Activated CD8-positive, alpha-beta T cell treated with anti-CD3 and anti-CD28 coated beads for 36 hours (primary cell): ENCODE measurements around the gene SCNM1. TPM values are rescaled to one million over a fixed set of nuclear protein-coding genes. Genes with fewer than 3 reads are reported as not detected.

Source experiments
- ATAC-seq: fragments of 200-7000 bp; cut with Tn5 transposase; one replicate; pipeline ENCODE4 v1.10.0; 2021; ENCODE audit warnings: mild to moderate bottlenecking, moderate library complexity
- CTCF ChIA-PET: fragments of 350-600 bp; sonication (Branson Sonifier 250); formaldehyde crosslinking; loops from one replicate; lab custom pipeline; 2021; ENCODE audit warnings: antibody characterized with exemption; lab: Charles Lee
- POLR2A ChIA-PET: fragments of 350-600 bp; sonication (Branson Sonifier 250); formaldehyde crosslinking; loops from one replicate; lab custom pipeline; 2021; ENCODE audit warnings: antibody characterized with exemption; lab: Charles Lee
- DNase-seq: peaks from one replicate; pipeline ENCODE4 v3.0.0-alpha.2; 2020
- H3K27ac Mint-ChIP-seq: one replicate; pipeline ENCODE4 v1.8.0; 2021; ENCODE audit warnings: mild to moderate bottlenecking, mixed read lengths
- H3K27me3 Mint-ChIP-seq: one replicate; pipeline ENCODE4 v1.8.0; 2021; ENCODE audit warnings: mixed read lengths
- H3K36me3 Mint-ChIP-seq: one replicate; pipeline ENCODE4 v1.8.0; 2021; ENCODE audit warnings: low read depth, mixed read lengths
- H3K4me1 Mint-ChIP-seq: one replicate; pipeline ENCODE4 v1.8.0; 2021; ENCODE audit warnings: low read depth, mixed read lengths
- H3K4me3 Mint-ChIP-seq: one replicate; pipeline ENCODE4 v1.8.0; 2021; ENCODE audit warnings: mild to moderate bottlenecking, moderate library complexity, mixed read lengths
- H3K9me3 Mint-ChIP-seq: one replicate; pipeline ENCODE4 v1.8.0; 2021; ENCODE audit warnings: mixed read lengths
- intact Hi-C: fragments of 100-400 bp; cut with micrococcal nuclease; formaldehyde crosslinking; loops from one replicate; pipeline ENCODE4 v1.10.0; 2022
- total RNA-seq, 2 experiments: library from RNA; stranded (reverse); gene quantifications; one replicate each; pipeline ENCODE4 v1.2.3, GENCODE V29; 2021
- TF ChIP-seq, protein P1 (sequence below): fragments of 200-600 bp; IDR thresholded peaks from one replicate; pipeline ENCODE4 v1.8.0; 2022; ENCODE audit warnings: antibody characterized with exemption, mild to moderate bottlenecking

The SCNM1 gene
- total RNA-seq, 2 experiments from 2014 or later = 57.0 to 59.6 TPM

DNA sequence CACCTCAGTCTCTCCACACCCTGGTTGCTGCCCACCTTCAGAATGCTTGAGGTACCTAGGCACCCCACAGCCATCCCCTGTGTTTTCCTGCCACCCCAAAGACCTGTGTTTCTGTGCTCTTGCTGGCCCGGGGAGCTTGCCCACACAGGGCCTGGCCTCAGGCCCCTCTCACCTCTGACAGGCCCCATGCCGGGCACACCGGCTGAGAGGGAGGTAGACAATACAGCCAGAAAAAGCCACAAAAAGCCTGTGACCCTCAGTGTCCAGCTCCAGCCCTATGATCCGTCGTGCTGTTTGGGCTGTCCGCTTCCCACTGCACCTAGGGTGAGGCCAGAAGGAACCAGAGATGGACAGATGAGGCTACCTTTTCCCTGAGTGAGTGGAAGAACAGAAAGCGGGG is 31.0 kb upstream of the SCNM1 start:
- H3K27me3 Mint-ChIP-seq = no peaks in the 10 kb centered on the region
- POLR2A ChIA-PET = interaction anchor here (0.9 to 1.6 kb wide), 3 partner anchors 11 to 24 kb away, joined by 3 to 4 read pairs (median 3); partner anchors contain the start of gene TNFAIP8L2
- intact Hi-C loops = no loop called here
- no peak overlapping the region for H3K4me3 Mint-ChIP-seq
- H3K9me3 Mint-ChIP-seq = no peaks in the 10 kb centered on the region
- H3K4me1 Mint-ChIP-seq = peaks cover 12% of the 10 kb centered on the region
- H3K36me3 Mint-ChIP-seq = no peaks in the 10 kb centered on the region
- ATAC-seq = no peak
- no peak overlapping the region for H3K27ac Mint-ChIP-seq
- CTCF ChIA-PET = interaction anchor here (1.1 to 2.3 kb wide), 4 partner anchors 11 to 35 kb away, joined by 4 to 7 read pairs (median 6); partner anchors contain the start of genes SEMA6C and TNFAIP8L2
- TF ChIP-seq, protein P1, sequence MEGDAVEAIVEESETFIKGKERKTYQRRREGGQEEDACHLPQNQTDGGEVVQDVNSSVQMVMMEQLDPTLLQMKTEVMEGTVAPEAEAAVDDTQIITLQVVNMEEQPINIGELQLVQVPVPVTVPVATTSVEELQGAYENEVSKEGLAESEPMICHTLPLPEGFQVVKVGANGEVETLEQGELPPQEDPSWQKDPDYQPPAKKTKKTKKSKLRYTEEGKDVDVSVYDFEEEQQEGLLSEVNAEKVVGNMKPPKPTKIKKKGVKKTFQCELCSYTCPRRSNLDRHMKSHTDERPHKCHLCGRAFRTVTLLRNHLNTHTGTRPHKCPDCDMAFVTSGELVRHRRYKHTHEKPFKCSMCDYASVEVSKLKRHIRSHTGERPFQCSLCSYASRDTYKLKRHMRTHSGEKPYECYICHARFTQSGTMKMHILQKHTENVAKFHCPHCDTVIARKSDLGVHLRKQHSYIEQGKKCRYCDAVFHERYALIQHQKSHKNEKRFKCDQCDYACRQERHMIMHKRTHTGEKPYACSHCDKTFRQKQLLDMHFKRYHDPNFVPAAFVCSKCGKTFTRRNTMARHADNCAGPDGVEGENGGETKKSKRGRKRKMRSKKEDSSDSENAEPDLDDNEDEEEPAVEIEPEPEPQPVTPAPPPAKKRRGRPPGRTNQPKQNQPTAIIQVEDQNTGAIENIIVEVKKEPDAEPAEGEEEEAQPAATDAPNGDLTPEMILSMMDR = no peak
- DNase-seq = no peak

- ChIA-PET CTCF (interaction anchor here (0.6 to 2.3 kb wide), 7 partner anchors 10 to 36 kb away, joined by 3 to 7 read pairs (median 4); partner anchors contain the start of genes SEMA6C and TNFAIP8L2), POLR2A (interaction anchor here (0.9 to 1.6 kb wide), 4 partner anchors 10 to 54 kb away, joined by 3 to 4 read pairs (median 3); partner anchors contain the start of genes TNFAIP8L2 and VPS72)
- Mint-ChIP-seq H3K4me1 (peaks cover 11% of the 10 kb centered on the region), H3K27me3 (no peaks in the 10 kb centered on the region), H3K27ac (no peak overlapping the region), H3K4me3 (no peak overlapping the region), H3K36me3 (no peaks in the 10 kb centered on the region), H3K9me3 (no peaks in the 10 kb centered on the region)
- no peak for DNase-seq
- intact Hi-C loops = no loop called here
- TF ChIP-seq, protein P1 = no peak
- no peak for ATAC-seq
These were observed 30.2 kb upstream of the SCNM1 start for GRCh38 chr1:151135433-151136385.

DNA sequence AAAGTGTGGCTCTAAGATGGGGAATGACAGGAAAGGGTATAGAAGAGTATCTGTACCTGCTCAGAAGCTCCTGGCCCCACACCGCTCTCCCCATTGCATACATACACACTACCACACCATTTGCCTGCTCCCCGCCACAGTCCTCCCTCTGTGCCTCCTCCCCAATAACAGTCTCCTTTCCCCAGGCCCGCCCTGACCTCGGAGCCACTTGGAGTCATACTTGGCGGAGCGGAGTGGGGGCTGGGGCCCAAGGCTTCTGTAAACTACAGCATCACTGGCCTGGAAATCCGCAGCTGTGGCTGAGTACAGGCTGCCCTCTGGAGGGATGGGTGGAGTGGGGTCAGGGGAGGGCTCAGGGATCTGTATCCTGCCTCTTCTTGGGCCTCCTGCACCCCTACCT is 28.2 kb upstream of the SCNM1 start:
- intact Hi-C loops = no loop called here
- Mint-ChIP-seq H3K36me3 (no peaks in the 10 kb centered on the region), H3K27me3 (no peaks in the 10 kb centered on the region), H3K27ac (no peak overlapping the region), H3K4me1 (no peaks in the 10 kb centered on the region), H3K4me3 (no peak overlapping the region), H3K9me3 (no peaks in the 10 kb centered on the region)
- TF ChIP-seq, protein P1 = no peak
- no peak for ATAC-seq
- DNase-seq = no peak
- CTCF ChIA-PET = no interaction called here
- POLR2A ChIA-PET = no interaction called here

- TF ChIP-seq, protein P1 = no peak
- Mint-ChIP-seq H3K9me3 (no peaks in the 10 kb centered on the region), H3K36me3 (no peaks in the 10 kb centered on the region), H3K4me3 (no peak overlapping the region), H3K27ac (no peak overlapping the region), H3K27me3 (peaks cover 3% of the 10 kb centered on the region), H3K4me1 (peaks cover 6% of the 10 kb centered on the region)
- POLR2A ChIA-PET = interaction anchor here (0.6 to 5.1 kb wide), 5 partner anchors 11 to 118 kb away, joined by 3 to 21 read pairs (median 3); partner anchors contain the start of gene TNFAIP8L2
- CTCF ChIA-PET = interaction anchor here (2.1 to 3.0 kb wide), 4 partner anchors 11 to 42 kb away, joined by 10 to 18 read pairs (median 12); partner anchors contain the start of gene TNFAIP8L2
- intact Hi-C loops = no loop called here
- no peak for ATAC-seq
- DNase-seq = no peak
These were observed 23.4 kb upstream of the SCNM1 start for GRCh38 chr1:151142411-151143056.
